Activated T-helper 9 cell treated with anti-CD3 and anti-CD28 coated beads, Interleukin-2, amount 50 U/mL, for 16 hours (primary cell): ENCODE measurements around the gene ATP2B1.
"Not testable (repeated sequence)": the region's sequence is repeated elsewhere in the genome, so short reads cannot be mapped to it uniquely, and the experiment has no call there.

Experiments
- DNase-seq: peaks from one replicate; pipeline ENCODE4 v3.0.0-alpha.2; 2020; ENCODE audit warnings: low read depth

Gene ATP2B1

DNA sequence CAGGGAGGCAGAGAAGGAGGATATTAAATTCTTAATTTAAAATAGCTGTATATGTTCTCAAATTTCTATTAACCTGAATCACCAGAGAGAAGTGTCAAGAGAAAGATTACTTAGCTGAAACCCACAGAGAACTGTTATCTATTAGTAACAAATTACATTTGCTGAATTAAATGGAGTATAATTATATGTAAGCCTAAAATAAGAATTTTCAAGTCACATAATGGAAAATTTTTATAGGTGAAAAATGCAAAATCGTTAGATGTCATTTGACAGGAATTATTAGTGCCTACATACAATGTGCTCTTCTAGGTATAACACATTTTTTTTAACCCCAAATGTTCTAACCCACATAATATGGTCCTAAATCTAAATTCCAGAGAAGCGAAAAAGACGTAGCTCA is 4.1 kb upstream of the ATP2B1 start:
- no peak for DNase-seq

DNA sequence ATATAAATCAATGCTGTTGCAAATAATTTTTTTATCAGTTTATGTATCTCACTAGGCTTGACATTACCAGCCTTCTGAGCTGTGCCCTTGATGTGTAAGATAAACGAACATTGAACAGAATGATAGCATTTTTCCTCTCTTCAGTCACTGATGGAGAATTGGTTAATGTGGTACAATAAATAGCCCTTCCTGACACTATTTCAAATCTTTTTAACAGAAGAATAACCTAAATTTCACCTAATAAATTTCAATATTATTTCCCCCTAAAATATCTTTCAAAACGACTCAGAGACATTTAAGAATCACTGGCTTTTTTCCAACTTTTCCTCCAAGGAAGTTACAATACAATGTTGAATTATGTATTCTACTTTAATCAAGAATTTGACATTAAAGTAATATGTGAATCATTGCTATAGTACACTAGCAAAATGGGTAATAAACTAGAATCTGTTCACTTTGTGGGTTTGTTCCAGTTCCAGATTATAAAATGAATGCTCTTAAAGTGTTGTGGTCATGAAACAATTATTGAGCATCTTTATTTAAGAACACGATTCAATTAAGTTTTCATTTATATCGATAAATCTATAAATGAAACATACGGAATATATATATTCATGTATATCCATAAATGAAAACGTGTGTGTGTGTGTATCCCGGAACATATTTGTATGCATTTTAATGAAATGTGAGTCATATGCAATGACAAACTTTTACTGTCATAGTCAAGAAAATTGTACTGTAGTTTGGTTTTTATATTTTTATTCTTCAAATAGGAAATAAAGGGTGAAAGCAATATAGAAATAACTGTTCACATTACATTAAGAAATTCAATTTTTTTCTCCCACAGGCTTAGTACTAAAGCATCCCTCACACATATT is 2.5 kb upstream of the ATP2B1 start:
- no peak for DNase-seq

DNA sequence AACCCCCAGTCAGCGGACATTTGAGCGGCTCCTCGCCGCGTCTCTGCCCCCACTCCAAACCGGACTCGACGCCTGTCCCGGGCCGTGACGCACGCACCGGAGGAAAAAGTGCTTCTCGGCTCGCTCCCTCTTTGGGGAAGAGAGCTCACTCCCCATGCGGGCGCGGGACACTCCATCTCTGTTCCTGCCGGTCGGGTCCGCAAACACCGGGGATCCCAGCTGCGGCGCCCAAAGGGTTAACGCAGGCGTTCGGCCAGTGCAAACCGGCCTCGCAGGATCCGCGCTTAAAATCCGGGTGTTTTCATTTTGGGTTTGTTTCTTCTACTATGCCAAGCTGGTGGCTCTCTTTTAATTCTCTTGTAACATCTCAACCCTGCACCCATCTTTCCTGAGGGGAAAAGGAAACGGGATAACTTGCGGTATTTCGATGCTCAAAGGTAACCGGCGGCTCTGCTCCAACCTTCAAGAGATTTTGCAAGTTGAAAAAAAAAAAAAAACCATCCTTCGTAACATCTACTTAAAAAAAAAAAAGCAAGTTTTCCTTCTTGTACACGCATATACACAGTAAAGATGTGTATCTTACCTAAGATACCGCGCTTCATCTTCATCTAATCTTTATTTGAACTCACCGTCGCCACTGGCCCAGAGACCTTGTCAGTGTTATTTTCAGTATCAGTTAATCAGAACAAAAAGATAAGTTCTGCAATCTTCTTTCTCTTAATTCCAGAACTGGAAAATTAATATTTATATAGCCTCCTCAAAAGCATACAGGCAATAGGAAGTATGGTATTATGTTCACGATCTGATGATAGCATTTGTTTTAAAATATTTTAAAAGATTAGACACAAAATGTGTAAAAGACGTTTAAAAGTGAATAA is 1.6 kb upstream of the ATP2B1 start:
- peak; percentile 27 for DNase-seq

DNA sequence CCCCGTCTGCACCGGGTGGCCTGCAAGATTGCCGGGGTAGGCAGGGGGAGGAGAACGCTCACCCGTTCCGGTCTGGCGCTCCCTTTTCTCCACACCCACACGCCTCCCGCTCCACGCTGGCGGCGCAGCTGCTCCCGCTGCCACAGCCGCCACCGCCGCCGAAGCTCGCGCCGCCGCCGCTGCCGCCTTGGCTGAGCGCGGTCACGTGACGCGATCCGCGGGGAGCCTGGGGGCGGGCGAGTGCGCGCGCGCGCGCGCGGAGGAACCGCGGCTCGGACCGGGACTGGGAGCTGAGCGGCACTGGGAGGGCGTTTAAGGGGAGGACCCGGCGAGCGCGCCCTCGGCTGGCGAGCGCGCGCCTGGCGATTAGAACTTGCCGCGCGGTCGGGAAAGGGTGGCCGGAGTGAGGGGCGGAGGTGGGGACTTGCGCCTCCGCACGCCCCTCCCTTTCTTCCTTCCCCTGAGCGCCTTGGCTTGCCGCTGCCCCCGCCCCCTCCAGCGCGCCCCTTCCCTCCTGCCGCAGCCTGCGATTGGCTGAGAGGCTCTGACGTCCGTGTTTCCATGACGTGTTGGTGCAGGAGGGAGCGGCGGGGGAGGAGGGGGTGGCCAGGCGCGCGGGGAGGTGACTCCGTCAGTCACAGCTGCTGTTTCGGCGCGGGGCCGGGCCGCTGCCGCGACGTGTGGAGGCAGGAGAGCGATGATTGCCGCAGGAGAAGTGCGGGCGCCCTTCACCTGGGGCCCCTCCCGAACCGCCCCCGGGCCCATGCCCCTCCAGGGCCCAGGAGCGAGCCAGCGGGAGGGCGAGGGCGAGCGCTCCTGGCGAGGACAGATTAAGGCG is 738 bp upstream of the ATP2B1 start:
- DNase-seq: peak; percentile 99

DNA sequence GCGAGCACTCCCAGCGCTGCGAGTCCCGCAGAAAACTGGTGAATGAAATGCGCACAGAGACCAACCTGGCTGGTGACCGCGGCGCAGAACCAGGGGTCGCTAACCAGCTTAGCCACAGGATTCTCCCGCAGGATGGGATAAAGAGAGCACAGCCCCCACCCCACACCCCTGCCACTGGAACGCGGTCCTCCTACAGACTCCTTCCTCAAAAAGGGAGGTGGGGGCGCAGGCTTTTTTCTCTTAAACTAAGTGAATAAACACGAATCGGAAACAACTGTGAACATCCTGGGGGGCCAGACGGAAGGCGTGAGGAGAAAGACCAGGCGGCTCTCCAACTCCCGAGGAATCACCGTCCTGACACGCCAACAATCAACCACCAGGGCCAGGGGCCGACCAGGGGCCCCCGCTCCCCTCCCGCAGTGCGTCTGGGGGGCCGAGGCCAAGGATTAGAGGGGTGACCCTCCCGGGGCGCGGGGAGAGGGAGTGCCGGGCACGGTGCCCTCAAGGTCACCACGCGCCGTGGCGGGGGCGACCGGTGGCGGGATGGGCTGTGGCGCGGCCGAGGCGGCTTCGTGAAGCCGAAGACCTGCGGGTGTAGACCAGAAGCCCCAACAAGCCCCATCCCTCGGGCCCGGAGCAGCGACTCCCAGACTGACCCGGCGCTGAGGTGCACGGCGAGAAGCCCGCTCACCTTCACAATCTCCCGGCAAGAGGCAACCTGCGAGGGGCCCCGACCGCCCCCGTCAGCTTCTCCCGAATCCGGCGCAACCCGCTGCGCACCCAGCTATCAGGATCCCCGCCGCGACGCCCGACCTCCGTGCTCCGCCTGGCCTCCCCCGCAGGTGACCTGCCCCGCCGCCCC is 704 bp downstream of the ATP2B1 start:
- peak; percentile 27 for DNase-seq

DNA sequence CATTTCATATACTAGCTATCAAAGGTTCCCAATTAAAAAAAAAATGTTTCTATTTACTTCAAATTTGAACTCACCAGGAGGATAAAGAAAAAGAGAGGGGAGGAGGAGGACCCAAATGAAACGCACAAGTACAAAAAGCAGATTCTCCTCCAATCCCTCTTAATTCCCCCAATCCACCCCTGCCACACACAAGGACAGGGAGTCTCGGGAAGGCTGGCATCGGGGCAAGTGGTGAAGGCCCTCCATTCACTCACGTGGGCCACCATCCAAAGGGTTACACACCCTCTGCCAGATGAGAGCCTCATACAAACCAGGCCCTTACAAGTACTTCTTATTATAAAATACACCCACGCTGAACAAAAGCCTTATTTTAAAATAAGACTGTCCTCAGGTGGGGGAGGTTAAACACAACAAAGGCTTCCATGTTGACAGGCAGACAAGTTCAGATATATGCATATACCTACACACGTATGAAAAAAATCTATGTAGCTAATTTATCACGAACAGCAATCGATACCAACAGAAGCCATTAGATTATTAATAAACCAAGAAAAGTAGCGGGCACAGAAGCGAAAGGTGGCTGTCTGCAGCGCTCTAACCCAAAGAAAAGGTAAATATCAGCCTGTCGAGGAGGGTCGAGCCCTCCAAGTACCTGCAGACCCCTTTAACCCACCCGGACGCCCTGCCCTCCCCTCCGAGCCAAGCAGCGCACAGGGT is 1.5 kb downstream of the ATP2B1 start:
- no peak for DNase-seq

DNA sequence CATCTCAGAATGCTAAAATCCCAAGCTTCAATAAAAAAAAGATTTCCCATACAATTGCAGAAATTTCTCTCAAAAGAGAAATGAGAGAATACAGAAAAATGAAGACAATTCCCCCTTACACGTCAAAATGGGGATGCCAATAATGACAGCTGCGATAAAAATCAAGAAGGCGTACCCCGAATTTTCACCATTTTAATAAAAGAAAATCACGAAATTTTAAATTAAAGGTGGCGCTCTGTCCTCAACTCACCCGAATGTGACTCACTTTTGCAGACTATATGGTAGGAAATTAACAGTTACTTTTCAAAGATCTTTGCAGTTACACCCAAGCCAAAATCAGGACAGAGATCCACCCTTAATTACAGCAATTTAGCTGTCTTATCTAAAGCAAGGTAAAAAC is 2.1 kb downstream of the ATP2B1 start:
- no peak for DNase-seq

DNA sequence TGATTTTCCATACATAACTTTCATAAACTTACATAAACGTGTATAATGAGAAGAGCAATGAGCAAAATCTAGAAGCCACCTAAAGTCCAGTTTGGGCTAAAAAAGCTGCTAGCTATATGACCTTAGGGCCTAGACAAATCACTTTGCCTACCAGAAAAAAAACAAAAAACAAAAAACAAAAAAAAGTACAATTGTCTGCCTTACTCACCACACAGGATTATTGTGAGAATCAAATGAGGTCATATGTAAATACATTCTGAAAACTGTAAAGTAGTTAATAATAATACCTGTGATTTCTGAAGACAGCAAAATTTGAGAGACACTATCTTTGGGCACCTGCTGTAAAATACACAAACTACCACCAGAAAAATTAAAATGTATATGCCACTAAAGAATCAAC is 4.2 kb downstream of the ATP2B1 start:
- no peak for DNase-seq

DNA sequence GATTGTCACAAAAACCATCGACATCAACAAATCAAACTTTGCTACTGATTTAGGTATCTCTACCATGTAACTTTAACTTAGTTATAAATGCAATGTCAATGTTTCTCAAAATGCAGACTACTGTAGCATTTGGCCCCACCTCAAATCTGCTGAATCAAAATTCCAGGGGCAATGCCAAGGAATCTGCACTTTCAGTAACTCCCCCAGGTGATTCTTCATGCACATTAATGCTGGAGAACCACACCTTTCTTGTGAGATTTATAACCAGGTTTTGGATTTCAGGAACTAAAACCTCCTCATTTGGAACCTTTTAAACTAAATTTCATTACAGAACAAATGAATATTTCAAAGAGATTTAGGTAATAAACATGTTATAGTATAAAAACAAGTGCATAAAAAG is 4.9 kb downstream of the ATP2B1 start:
- DNase-seq: no peak

DNA sequence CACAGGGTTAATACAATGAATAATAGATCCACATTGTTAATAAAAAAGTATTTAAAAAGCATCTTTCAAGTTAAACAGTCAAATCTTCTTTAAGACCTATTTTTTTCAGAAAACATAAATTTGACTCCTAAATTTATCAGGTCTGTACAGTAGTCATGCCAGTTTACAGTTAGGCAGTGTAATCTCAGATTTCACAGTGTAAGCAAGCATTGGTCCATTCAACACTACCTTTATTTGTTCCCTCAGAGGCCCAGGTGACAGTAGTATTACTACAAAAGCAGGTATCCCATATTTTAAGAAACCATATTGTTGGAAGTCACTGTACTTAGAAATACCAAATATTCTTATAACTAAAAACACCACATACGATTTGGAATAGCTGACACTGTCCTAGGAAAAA is 6.1 kb downstream of the ATP2B1 start:
- no peak for DNase-seq

DNA sequence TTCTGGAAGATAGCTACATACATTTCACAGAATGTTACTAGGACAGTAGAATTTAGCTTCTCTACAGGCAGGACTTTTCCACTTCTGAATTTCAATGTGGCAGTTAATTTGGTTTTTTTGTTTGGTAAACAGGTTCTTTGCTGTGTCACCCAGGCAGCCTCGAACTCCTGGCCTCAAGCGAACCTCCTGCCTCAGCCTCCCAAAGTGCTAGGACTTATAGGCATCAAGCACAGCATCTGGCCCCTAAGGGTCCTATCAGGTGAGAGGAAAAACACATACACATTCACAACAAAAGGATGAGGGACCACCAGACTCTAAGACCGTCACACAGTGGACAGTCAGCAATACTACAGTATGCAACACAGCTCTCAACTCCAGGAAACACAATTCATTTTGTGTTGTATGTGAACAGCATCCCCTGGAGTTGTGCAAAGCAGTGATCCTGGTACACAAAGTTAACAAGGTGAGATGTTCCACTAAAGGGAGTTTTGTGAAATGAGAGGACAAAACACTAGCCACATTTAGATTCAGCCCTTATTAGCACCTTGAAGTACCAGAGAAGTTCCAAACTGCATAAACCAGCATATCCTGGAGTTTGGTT is 6.9 kb downstream of the ATP2B1 start:
- no peak for DNase-seq

DNA sequence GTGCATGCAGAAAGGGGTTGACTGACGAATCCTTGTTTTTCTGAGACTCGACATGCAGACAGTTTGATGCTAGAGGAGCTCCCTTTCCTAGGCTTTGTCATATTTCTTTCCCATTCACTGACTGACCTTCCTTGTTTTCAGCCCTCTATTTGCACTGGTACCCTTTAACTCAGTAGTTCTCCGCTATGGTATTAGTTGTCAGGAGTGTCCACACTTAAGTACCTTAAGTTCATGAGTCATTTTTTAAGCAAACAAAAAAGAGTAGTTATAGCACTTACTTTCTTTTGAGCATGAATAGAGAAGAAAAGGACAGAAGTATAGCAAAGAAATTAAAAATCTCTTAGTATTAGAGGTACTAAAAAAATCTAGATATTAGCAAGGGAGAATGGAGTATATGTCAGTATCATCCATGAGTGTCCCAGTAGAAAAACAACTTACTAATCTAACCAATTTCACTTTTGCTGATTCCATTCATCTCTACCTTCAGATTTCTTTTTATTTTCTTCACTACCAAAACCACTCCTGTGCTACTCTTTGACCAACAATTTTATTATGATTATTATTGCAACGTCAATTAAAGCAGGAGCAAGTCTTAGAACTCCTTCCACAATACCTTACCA is 8.3 kb downstream of the ATP2B1 start:
- no peak for DNase-seq

DNA sequence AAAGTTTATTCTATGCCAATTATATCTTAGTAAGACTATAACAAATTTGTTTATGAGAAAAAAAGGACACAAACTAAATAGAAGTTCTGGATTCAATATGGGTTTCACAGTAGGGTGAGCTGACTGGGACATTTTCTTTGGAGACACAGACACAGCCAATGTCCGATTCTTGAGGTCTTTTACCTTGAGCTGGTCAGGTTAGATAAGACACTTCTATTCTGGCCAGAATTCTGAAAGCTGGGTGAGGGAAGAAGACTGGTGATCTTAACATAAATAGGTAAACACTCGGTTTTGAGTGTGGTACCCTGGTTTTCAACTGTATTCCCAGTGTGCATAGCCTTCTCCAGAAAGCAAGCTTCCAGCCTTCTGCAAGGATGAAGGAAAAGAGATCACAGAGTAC is 10.0 kb downstream of the ATP2B1 start:
- DNase-seq: no peak

DNA sequence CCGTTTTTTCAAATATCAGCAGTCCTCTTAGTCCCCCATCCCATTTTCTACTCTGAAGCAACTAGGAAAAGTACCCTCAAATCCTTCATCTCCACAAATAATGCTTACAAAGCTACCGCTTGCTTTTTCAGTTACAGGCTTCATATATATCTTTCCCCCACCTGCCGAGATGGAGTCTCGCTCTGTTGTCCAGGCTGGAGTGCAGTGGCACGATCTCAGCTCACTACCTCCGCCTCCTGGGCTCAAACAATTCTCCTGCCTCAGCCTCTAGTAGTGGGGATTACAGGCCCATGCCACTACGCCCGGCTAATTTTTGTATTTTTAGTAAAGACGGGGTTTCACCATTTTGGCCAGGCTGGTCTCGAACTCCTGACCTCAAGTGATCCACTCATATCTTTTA is 10.9 kb downstream of the ATP2B1 start:
- not testable (repeated sequence) for DNase-seq

DNA sequence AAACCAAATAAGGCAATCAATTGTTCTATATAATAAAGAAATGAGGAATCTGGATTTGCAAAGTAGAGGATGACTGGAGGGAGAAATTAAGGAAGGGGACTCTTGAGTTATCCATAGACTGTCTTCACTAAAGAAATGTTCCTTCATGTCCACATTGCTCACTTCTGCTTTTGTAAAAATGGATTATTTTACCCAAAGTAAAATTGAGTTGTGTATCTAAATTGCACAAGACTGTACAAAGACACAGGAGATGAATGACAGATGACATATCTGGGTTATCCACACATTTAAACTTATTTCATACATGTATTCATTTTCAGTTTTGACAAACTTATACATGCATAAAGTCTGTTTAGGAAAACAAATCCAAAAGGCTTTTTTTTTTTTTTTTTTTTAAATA is 11.3 kb downstream of the ATP2B1 start:
- DNase-seq: no peak

DNA sequence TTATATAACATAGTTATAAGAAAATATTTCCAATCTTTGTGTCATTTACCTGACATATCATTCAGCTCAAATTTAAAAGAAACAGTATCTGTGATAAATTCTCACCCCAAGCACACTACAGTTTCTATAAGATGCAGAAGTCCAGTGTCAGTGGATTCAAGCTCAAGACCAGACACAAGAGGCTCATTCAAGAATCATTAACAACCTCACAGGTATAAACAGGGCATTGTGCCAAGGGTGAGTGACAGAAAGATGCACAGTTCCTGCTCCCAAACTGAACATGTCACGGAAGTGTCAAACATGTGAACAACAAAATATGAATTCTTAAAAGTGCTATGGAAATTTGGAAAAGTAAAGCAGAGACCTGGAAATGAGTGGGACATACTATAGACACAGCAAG is 12.8 kb downstream of the ATP2B1 start:
- DNase-seq: no peak

DNA sequence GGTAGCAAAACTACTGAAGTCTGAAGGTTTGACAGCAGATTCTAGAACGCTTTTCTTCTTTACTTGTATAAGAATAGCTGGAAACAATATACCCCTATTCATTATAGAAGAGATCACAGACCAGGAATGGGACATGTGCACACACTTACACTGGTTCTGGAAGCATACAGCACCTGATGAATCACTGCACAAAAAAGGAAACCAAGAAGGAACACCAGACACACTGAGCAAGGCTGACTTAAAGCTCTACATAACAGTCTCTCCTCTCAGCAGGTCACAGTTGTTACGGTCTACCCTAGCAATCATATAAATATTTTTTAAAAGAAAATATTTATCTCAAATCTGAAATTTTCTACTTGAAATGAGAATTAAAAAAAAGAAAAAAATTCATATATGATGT is 13.5 kb downstream of the ATP2B1 start:
- no peak for DNase-seq

DNA sequence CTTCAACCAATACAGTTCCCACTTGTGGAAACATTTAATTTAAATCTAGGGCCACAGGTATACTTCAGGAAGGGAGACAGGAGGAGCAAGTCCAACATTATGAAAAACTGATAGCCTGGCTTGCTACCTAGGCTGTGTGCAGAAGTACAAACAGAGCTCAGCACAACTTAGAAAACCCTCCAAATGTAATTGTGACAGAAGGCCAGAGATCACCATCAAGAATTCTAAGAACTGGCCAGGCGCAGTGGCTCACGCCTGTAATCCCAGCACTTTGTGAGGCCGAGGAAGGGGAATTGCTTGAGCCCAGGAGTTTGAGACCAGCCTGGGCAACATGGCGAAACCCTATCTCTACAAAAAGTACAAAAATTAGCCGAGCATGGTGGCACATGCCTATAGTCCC is 14.1 kb downstream of the ATP2B1 start:
- no peak for DNase-seq

DNA sequence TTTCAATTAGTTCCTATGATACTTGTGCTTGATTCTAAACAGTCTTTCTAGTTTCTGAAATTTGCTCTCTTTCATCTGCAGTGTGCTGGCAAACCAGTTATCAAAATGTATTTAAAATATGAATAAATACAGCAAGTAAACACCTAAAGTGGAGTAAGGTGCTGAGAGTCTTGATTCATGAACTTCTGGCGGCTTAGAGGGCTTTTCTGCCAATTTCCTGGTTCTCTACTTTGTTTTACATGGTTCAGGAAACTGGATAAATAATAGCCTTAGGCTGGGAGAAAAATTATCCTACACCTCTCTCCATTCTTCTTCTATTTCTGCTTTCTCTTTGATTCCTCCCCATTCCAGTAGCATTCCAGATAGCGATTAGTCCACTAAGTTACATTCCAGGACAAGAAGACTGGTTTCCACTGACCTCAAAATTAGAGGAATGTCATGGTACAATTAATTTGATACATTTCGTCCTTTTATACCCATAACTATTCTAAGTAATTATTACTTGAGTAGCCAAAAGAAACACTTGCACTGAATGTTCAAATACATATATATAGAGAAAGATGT is 14.9 kb downstream of the ATP2B1 start:
- DNase-seq: no peak
